Thyroid gland (tissue), 4 donors: ENCODE measurements around the gene IL1F10.

Experiments
- POLR2A ChIP-seq, 2 donors: fragments of 450-650 bp; IDR thresholded peaks; one replicate each; pipeline ENCODE4 v1.6.1; 2017; ENCODE audit warnings: antibody characterized with exemption in 2 of 2, mild to moderate bottlenecking in 2 of 2, moderate library complexity in 1 of 2
- TF ChIP-seq, protein P1 (sequence below), 6 experiments: fragments of 200-600 bp in 3 of 6; fragments of 450-650 bp in 3 of 6; sonication (generic) in 3 of 6; IDR thresholded peaks; one replicate each; pipeline ENCODE4 v1.5.1; 2016 to 2019; ENCODE audit warnings: antibody characterized with exemption in 6 of 6, mild to moderate bottlenecking in 2 of 6, inconsistent platforms in 1 of 6, moderate library complexity in 1 of 6

DNA sequence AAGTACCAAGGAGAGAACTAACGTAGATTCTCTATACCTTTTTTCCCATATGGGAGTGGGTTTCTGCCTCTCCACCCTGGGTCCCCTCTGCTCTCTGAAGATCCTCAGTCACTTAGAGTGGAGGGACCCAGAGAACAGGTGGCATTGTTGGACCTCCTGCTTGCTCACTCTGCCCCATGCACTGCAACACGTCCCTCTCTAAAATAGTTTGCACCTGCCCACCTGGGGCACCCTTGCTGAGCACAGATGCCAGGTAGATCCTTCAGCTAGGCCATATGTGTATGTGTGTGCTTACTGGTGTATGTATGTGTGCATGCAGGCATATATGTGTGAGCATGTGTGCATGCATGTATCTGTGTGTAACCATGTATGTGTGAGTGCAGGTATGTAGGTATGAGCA lies 6.5 kb upstream of the IL1F10 start:
- TF ChIP-seq, protein P1, sequence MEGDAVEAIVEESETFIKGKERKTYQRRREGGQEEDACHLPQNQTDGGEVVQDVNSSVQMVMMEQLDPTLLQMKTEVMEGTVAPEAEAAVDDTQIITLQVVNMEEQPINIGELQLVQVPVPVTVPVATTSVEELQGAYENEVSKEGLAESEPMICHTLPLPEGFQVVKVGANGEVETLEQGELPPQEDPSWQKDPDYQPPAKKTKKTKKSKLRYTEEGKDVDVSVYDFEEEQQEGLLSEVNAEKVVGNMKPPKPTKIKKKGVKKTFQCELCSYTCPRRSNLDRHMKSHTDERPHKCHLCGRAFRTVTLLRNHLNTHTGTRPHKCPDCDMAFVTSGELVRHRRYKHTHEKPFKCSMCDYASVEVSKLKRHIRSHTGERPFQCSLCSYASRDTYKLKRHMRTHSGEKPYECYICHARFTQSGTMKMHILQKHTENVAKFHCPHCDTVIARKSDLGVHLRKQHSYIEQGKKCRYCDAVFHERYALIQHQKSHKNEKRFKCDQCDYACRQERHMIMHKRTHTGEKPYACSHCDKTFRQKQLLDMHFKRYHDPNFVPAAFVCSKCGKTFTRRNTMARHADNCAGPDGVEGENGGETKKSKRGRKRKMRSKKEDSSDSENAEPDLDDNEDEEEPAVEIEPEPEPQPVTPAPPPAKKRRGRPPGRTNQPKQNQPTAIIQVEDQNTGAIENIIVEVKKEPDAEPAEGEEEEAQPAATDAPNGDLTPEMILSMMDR (IDR thresholded peaks at IDR 0.05), result no peak
- TF ChIP-seq POLR2A (IDR thresholded peaks at IDR 0.05), result no peak
